Measurements from ENCODE around the gene XRCC1.

Gene XRCC1

DNA sequence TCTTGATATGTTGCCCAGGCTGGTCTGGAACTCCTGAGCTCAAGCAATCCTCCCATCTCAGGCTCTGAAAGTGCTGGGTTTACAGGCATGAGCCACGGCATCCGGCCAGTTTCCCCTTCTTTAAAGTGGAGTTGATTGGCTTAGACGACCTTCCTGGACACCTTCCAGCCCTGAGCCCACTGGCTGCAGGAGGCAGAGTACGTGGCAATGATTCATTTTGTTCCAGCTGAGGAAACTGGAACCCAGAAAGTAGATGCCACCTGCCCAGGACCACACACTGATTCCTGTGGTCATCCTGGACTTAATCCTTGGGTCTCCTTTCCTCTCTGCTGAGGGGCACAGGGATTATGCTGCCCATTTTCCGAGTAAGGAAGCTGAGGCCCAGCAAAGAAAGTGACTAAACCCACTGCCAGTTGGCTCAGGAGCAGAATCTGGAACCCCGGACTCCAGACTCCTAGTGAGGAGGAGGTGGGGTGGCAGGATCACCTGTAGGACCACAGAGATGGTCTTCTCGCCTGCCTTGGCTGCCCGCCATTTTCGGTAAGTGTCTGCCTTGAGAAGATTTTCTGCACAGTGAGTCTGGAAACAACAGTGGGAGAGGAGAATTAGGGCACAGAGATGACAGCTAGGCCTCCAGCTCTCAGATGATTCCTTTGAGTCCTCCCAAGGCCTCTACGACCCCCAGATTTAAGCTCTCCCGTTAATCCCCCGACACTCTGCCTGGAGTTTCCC is 737 bp downstream of the XRCC1 start:
- no peaks in the 10 kb centered on the region for H3K9me3 ChIP-seq (ENCODE audit: insufficient read depth, low read length)
- no peaks in the 10 kb centered on the region for H4K20me1 ChIP-seq (ENCODE audit: insufficient read depth, low read length)
- peak overlapping the region; percentile 99 for H3K4me3 ChIP-seq (ENCODE audit: low read length)
- H2AFZ ChIP-seq (ENCODE audit: low read depth, low read length) = no peak overlapping the region
- TF ChIP-seq, protein P1, sequence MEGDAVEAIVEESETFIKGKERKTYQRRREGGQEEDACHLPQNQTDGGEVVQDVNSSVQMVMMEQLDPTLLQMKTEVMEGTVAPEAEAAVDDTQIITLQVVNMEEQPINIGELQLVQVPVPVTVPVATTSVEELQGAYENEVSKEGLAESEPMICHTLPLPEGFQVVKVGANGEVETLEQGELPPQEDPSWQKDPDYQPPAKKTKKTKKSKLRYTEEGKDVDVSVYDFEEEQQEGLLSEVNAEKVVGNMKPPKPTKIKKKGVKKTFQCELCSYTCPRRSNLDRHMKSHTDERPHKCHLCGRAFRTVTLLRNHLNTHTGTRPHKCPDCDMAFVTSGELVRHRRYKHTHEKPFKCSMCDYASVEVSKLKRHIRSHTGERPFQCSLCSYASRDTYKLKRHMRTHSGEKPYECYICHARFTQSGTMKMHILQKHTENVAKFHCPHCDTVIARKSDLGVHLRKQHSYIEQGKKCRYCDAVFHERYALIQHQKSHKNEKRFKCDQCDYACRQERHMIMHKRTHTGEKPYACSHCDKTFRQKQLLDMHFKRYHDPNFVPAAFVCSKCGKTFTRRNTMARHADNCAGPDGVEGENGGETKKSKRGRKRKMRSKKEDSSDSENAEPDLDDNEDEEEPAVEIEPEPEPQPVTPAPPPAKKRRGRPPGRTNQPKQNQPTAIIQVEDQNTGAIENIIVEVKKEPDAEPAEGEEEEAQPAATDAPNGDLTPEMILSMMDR (IDR thresholded peaks at IDR 0.05; ENCODE audit: low read depth, low read length) = no peak
- TF ChIP-seq EZH2phosphoT487 (IDR thresholded peaks at IDR 0.05; ENCODE audit: low read depth) = no peak
- peaks cover 12% of the 10 kb centered on the region for H3K79me2 ChIP-seq (ENCODE audit: low read length)
- H3K36me3 ChIP-seq (replicated peaks; ENCODE audit: low read depth, low read length) = no peaks in the 10 kb centered on the region
- H3K27ac ChIP-seq (ENCODE audit: low read length) = peak overlapping the region; percentile 51
- peak overlapping the region; percentile 94 for H3K4me2 ChIP-seq (ENCODE audit: low read length)
- H3K9ac ChIP-seq (ENCODE audit: low read length) = peak overlapping the region; percentile 100
- H3K27me3 ChIP-seq (ENCODE audit: low read depth, low read length) = no peaks in the 10 kb centered on the region; the same call in 1 of the 2 replicates
- H3K4me1 ChIP-seq (ENCODE audit: low read length) = peaks cover 9% of the 10 kb centered on the region

DNA sequence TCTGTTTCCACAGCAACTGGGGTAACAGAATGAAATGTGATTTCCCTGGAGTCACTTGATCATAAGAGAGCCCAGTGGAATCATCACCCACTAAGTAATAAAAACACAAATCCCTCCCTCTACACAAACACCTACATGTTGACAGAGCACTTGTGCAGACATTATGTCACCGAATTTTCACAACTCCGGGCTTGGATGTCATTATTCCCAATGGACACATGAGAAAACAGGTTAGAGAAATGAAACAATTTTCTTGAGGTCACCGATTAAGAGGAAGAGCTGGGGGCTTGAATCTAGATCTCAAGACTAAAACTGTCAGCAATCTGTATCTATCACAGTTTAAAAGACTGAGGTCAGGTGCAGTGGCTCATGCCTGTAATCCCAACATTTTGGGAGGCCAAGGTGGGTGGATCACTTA is 3.1 kb downstream of the XRCC1 start:
- no peak overlapping the region for H2AFZ ChIP-seq (ENCODE audit: low read depth, low read length)
- no peak overlapping the region for H3K4me3 ChIP-seq (ENCODE audit: low read length)
- no peak overlapping the region for H3K9ac ChIP-seq (ENCODE audit: low read length)

DNA sequence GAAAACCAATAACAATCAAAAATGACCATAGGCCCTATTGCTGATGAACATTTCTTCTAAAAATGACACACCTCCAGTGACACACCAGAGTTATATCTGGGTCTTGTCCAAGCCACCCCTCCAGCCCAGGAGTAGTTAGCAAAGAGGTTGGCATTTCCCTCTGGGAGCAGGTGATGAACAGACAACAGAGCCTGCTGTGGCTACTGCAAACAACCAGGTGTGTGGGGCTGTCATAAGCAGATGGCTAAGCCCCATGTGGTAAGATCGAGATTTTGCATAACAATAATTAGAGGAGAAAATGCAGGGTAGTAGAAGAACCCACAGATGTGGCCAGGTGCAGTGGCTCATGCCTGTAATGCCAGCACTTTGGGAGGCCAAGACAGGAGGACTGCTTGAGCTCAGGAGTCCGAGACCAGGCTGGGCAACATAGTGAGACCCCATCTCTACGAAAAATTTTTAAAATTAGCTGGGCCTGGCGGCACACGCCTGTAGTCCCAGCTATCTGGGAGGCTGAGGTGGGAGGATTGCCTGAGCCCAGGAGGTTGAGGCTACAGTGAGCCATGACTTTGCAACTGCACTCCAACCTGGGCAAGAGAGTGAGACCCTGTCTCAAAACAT is 5.0 kb downstream of the XRCC1 start:
- H3K27me3 ChIP-seq (ENCODE audit: low read depth, low read length) = no peaks in the 10 kb centered on the region
- H3K4me1 ChIP-seq (ENCODE audit: low read length) = peaks cover 4% of the 10 kb centered on the region
- no peaks in the 10 kb centered on the region for H3K36me3 ChIP-seq (replicated peaks; ENCODE audit: low read depth, low read length)
- no peak overlapping the region for H2AFZ ChIP-seq (ENCODE audit: low read depth, low read length)
- no peak overlapping the region for H3K27ac ChIP-seq (ENCODE audit: low read length)
- peaks cover 12% of the 10 kb centered on the region for H3K79me2 ChIP-seq (ENCODE audit: low read length)
- no peak overlapping the region for H3K4me2 ChIP-seq (ENCODE audit: low read length)
- H4K20me1 ChIP-seq (ENCODE audit: insufficient read depth, low read length) = no peaks in the 10 kb centered on the region
- H3K9me3 ChIP-seq (ENCODE audit: insufficient read depth, low read length) = no peaks in the 10 kb centered on the region
- H3K9ac ChIP-seq (ENCODE audit: low read length) = no peak overlapping the region
- no peak overlapping the region for H3K4me3 ChIP-seq (ENCODE audit: low read length)
- no peak for TF ChIP-seq EZH2phosphoT487 (IDR thresholded peaks at IDR 0.05; ENCODE audit: low read depth)
- TF ChIP-seq, protein P1 (IDR thresholded peaks at IDR 0.05; ENCODE audit: low read depth, low read length) = no peak

More for the DNA sequence above, 3.1 kb downstream of the XRCC1 start:
- Histone ChIP-seq H4K20me1 (ENCODE audit: insufficient read depth, low read length) (no peaks in the 10 kb centered on the region), H3K36me3 (replicated peaks; ENCODE audit: low read depth, low read length) (no peaks in the 10 kb centered on the region), H3K79me2 (ENCODE audit: low read length) (peaks cover 12% of the 10 kb centered on the region), H3K4me2 (ENCODE audit: low read length) (no peak overlapping the region), H3K9me3 (ENCODE audit: insufficient read depth, low read length) (no peaks in the 10 kb centered on the region), H3K27ac (ENCODE audit: low read length) (no peak overlapping the region), H3K27me3 (ENCODE audit: low read depth, low read length) (no peaks in the 10 kb centered on the region), H3K4me1 (ENCODE audit: low read length) (peaks cover 9% of the 10 kb centered on the region)
- no peak for TF ChIP-seq EZH2phosphoT487 (IDR thresholded peaks at IDR 0.05; ENCODE audit: low read depth)
- TF ChIP-seq, protein P1 (IDR thresholded peaks at IDR 0.05; ENCODE audit: low read depth, low read length) = no peak

DNA sequence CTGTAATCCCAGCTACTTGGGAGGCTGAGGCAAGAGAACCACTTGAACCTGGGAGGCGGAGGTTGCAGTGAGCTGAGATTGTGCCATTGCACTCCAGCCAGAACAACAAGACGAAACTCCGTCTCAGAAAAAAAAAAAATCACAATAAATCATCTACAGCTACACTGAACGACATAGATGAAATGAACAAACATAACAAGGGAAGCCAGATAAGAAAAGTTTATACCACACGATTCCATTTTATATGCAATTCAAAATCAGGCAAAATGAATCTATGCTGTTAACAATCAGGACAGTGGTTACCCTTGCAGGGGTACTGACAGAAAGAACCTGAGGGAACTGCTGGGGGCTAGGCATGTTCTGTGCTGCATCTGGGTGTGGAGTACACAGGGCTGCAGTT is 5.7 kb downstream of the XRCC1 start:
- H2AFZ ChIP-seq (ENCODE audit: low read depth, low read length) = no peak overlapping the region
- no peak overlapping the region for H3K4me2 ChIP-seq (ENCODE audit: low read length)
- no peaks in the 10 kb centered on the region for H3K27me3 ChIP-seq (ENCODE audit: low read depth, low read length)
- TF ChIP-seq, protein P1 (IDR thresholded peaks at IDR 0.05; ENCODE audit: low read depth, low read length) = no peak
- no peak for TF ChIP-seq EZH2phosphoT487 (IDR thresholded peaks at IDR 0.05; ENCODE audit: low read depth)
- H3K79me2 ChIP-seq (ENCODE audit: low read length) = peaks cover 6% of the 10 kb centered on the region
- no peaks in the 10 kb centered on the region for H4K20me1 ChIP-seq (ENCODE audit: insufficient read depth, low read length)
- H3K4me3 ChIP-seq (ENCODE audit: low read length) = no peak overlapping the region
- H3K27ac ChIP-seq (ENCODE audit: low read length) = no peak overlapping the region
- no peaks in the 10 kb centered on the region for H3K9me3 ChIP-seq (ENCODE audit: insufficient read depth, low read length)
- H3K9ac ChIP-seq (ENCODE audit: low read length) = no peak overlapping the region
- no peaks in the 10 kb centered on the region for H3K36me3 ChIP-seq (replicated peaks; ENCODE audit: low read depth, low read length)
- peaks cover 3% of the 10 kb centered on the region for H3K4me1 ChIP-seq (ENCODE audit: low read length)
